HG03097 (cell line): ENCODE results near the gene PHF21B.

ENCODE experiments used
- ATAC-seq: cut with Tn5 transposase; IDR thresholded peaks from one replicate; pipeline ENCODE4 v1.9.1; 2021; ENCODE audit not compliant: unreplicated experiment, low FRiP score

The PHF21B gene

GRCh38 chr22:44938886-44939285 lies 70.9 kb downstream of the PHF21B start:
- ATAC-seq = no peak

DNA sequence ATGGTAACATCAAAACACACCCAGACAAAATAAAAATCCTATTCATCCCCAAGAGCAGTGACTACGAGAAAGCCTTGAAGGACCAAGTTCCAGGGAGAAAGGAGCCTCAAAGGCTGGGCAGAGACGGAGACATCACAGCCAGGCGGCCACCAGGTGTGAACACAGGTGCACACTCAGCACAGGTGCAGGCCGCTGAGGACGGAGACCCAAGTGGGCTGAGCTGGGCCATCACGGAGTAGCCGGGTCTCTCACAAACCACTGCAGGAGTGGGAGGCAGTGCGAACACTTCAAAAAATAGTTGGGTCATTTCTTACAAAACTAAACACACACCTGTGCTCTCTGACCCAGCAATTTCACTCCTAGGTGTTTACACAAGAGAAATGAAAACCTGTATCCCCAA lies 72.6 kb downstream of the PHF21B start:
- no peak for ATAC-seq

GRCh38 chr22:44936201-44936600 lies 73.6 kb downstream of the PHF21B start:
- no peak for ATAC-seq

DNA sequence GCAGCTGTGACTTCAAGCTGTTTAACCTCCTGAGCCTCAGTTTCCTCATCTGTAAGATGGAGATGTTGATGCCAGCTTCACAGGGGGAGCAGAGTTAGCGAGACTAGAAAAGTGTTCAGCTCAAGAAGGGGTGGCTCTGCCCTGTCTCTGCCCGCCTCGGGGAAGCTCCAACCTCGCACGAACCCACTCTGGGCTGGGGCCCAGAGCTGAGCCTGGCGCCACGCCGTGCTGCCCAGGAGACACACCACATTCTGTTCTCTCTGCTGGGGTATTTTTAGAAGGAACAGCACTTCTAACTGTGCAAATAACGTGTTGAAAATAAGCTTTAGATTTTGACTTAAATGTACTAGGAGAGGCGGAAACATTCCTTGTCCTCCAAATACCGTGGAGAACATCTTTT lies 74.1 kb downstream of the PHF21B start:
- ATAC-seq = no peak

DNA sequence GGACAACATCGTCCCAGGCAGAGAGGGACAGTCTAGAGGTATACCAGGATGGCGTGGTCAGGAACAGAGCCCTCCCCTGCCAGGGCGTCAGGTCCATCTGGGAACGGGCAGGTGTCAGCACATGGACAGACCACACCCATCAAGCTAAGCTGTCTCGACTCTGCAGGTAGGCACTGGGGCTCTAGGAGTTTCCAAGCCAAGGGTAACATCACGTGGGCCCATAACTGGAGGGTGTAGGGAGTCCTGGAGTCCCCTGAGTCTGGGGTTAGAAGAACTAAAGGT lies 75.4 kb downstream of the PHF21B start:
- ATAC-seq = no peak

GRCh38 chr22:44933666-44934453 lies 75.9 kb downstream of the PHF21B start:
- ATAC-seq = no peak

- ATAC-seq = no peak
Observed at GRCh38 chr22:44932493-44932892, 77.3 kb downstream of the PHF21B start.

GRCh38 chr22:44931766-44932165 lies 78.0 kb downstream of the PHF21B start:
- ATAC-seq = no peak

DNA sequence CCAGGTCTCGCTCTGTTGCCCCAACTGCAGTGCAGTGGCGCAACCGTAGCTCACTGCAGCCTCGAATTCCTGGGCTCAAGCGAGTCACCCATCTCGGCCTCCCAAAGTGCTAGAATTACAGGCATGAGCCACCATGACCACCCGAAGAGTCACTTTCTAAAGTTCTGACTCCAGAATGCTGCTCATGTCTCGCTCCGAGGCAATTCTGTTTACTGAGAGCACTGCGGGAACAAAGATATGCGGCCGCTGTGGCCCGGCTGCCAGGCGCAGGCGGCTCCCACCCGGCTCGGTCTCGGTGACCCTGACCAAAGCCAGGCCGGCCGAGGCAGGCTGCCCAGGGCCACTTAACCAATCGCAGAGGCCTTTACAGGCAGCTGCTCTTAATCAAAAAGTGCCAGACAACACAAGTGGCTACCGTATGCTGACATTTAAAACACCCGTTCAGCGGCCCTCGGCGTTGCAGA lies 78.7 kb downstream of the PHF21B start:
- no peak for ATAC-seq

DNA sequence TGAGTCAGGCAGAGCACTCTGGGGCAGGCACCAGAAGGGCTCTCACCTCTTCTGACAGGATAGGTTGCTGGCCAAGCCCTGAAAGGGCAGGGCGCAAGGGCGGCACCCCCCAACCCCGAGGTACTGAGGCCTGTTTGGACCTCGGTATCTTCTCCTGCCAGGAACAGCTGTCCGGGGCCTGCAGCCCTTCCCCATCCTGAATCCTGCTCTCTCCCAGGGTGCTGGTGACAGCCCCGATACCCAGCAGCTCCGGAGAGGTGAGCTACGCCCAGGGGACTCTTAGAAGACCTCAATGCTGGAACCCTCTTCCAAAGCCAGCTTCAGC lies 79.1 kb downstream of the PHF21B start:
- ATAC-seq = no peak

DNA sequence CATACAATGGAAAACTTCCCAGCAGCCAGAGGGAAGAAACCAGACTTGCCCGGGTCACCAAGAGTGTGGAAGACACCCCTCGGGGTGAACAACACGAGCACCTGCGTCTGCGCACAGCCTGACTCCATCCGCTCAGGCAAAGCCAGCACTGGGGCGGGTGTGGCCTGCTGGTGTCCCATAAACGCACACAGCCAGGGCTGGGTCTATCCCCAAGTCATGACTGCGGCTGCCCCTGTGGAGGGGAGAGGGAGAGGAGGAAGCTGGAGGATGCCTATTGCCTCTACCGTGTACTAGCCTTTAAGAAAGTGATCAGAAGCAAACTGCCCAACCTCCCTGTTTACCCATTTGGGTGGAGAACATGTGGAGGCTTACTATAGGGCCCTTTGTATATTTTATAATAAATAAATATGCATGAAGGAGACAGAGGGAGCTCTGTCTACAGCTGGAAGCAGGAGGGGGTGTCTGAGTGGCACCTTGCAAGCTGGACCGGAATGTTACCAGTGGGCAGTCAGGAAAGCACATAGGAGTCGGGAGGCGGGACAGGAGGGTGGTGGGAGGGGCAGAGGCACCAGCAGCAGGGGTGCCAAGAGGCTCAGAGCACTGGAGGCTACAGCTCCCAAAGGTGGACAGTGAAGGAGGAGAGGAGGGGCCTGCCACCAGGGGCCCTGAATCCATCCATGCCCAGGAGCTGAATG lies 79.6 kb downstream of the PHF21B start:
- no peak for ATAC-seq

DNA sequence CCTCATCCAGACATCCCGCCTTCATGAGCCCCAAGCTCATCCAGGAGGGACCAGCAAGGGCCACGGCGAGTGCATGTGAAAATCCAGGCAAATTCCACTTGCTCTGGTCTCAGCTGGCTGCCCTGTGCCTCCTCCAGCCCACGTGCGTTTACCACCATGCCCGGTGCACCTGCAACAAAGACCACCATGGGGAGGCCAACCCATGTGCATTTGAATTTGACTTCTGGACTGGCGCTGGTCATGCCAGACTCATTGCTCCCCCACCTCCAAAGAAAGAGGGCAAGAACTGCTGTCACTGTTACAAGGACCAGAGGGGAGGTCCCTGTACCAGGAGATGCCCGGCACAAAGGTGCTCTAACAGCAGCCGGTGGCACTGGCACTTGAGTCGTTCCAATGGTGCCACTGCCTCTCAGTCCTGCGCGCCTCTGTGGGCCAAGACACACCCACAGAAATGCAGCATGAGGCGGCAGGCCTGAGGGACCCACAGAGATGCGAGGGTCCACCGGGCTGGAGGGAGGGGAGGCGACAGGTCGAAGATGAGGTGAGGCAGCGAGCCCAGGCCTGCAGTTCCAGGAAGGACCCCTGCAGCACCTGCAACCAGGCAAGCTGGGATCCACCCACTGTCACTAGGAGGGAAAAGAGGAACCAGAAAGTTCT lies 80.3 kb downstream of the PHF21B start:
- ATAC-seq = no peak

DNA sequence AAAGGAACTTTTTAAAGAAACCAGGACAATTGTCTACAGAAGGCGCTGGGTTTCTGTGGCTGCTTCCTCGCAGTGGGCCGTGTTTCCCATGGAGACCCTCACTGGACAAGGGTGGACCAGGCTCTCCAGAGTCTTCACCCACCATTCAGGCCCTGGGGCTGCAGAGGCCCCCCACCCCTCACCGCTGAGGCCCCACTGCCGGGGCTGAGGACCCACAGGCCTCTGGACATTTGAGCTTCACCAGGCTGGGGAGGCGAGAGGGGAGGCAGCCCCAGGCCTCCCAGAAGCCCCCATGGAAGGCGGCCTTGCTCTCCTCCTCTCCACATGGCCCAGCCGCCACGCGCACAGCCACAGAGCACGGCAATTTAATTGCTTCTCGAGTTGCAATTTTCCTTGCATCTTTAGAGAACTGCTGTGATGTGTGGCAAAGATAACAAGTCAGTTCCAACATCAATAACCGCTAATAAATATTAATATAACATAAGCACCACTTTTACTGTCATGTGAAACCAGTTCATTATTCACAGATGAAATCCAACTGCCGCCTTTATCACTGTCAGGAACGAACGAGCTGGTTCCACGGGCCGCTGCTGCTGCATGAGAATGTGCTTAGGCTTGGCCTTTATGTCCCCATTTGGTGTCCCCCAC lies 81.0 kb downstream of the PHF21B start:
- no peak for ATAC-seq

DNA sequence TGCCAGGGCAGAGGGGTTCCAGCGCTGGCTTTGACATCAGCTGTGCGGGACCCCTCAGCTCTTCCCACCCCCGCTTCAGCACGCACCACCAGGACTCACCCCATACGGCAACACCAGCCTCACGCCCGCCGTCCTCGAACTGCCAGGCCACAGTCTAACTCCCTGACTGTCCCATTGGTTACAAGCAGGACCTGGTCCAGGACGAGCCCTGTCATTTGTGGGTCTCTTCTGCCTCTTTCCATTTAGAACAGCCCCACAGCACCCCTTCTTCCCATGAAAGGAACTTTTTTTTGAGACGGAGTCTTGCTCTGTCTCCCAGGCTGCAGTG lies 81.7 kb downstream of the PHF21B start:
- no peak for ATAC-seq

GRCh38 chr22:44927463-44928135 lies 82.2 kb downstream of the PHF21B start:
- no peak for ATAC-seq

GRCh38 chr22:44926491-44927415 lies 83.1 kb downstream of the PHF21B start:
- ATAC-seq = no peak

GRCh38 chr22:44926124-44926475 lies 83.7 kb downstream of the PHF21B start:
- ATAC-seq = no peak

DNA sequence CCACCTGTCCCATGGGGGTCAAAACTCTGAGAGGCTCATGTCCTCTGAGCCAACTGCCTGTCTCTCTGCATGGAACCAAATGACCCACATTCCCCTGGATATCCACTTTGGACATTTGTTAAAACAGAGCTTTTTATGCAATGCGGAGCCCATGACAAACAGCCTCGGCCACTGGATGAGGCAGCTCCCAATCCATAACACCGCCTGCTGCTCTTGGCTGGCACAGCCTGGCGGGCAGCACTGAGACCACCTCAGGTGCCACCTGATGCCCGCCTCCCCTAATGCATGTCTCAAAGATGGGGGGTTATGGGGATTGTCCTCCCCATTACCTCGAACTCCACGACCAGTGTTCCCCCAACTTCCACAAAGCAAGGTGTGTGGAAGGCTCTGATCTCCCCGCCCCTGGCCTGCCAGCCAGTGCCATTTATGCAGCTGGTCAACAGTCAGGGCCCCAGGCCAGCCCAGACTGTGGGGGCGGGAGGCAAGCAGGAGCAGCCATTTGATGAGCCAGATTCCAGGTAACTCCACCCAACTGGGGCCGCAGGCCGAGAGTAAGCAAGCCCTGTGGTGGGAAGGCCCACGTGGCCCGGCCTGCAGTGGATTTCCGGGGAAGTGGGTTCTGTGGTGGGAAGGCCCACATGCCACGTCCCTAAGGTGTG lies 84.2 kb downstream of the PHF21B start:
- ATAC-seq = no peak

DNA sequence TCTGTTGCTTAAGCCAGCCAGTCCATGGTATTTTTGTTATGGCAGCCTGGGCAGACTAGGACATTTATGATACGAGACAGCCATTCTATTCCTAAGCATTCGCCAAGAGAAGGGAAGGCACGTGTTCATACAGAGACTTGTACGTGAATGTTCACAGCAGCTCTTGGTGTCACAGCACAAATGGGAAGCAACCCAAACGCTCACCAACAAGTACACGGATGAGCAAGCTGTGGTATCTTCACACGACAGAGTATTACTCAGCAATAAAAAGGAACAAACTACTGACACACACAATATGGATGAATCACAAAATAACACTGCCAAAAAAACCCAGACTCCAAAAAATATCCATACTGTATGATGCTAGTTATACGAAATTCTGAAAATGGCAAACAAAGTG lies 85.1 kb downstream of the PHF21B start:
- no peak for ATAC-seq

DNA sequence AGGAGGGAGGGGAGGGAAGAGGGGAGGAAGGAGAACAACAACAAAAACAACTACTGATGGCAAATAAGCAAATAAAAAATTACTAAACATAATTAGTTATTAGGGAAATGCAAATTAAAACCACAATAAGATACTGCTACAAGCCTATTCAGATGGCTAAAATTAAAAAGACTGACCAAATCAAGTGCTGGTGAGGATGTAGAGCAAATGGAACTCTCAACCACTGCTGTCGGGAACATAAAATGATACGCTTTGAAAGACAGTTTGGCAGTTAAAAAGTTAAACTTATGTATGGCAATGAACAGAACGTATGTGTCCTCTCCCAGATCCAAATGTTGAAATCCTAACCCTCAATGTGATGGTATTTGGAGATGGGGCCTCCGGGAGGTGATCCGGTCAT lies 85.7 kb downstream of the PHF21B start:
- ATAC-seq = no peak
